ENCODE data around the gene ASB18.

The ASB18 gene

GRCh38 chr2:236180076-236180816, 84.0 kb downstream of the ASB18 start:
- H3F3A ChIP-seq (ENCODE audit: low read depth): no peaks in the 10 kb centered on the region
- no peaks in the 10 kb centered on the region for H3K79me2 ChIP-seq (ENCODE audit: insufficient read depth, low read length)
- no peak overlapping the region for H2AFZ ChIP-seq (ENCODE audit: low read length)
- TF ChIP-seq, protein P1, sequence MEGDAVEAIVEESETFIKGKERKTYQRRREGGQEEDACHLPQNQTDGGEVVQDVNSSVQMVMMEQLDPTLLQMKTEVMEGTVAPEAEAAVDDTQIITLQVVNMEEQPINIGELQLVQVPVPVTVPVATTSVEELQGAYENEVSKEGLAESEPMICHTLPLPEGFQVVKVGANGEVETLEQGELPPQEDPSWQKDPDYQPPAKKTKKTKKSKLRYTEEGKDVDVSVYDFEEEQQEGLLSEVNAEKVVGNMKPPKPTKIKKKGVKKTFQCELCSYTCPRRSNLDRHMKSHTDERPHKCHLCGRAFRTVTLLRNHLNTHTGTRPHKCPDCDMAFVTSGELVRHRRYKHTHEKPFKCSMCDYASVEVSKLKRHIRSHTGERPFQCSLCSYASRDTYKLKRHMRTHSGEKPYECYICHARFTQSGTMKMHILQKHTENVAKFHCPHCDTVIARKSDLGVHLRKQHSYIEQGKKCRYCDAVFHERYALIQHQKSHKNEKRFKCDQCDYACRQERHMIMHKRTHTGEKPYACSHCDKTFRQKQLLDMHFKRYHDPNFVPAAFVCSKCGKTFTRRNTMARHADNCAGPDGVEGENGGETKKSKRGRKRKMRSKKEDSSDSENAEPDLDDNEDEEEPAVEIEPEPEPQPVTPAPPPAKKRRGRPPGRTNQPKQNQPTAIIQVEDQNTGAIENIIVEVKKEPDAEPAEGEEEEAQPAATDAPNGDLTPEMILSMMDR (conservative IDR thresholded peaks at IDR 0.05; ENCODE audit: low read length): no peak
- no peak for TF ChIP-seq EZH2phosphoT487 (IDR thresholded peaks at IDR 0.05; ENCODE audit: borderline replicate concordance)
- no peak overlapping the region for H3K4me3 ChIP-seq (ENCODE audit: low read length, poor library complexity, severe bottlenecking)
- H3K9ac ChIP-seq (ENCODE audit: low read depth, low read length, poor library complexity, severe bottlenecking): no peak overlapping the region
- H3K9me3 ChIP-seq (ENCODE audit: insufficient read depth, low read depth, low read length): peaks cover 7% of the 10 kb centered on the region; the same call in 1 of the 2 replicates
- no peaks in the 10 kb centered on the region for H4K20me1 ChIP-seq (ENCODE audit: insufficient read depth, low read length, poor library complexity, severe bottlenecking)
- no peak overlapping the region for H3K4me2 ChIP-seq (ENCODE audit: low read depth, low read length, poor library complexity, severe bottlenecking)
- H3K27me3 ChIP-seq (ENCODE audit: insufficient read depth, low read length, poor library complexity, severe bottlenecking): no peaks in the 10 kb centered on the region
- H3K4me1 ChIP-seq (ENCODE audit: insufficient read depth, low read length, poor library complexity, severe bottlenecking): no peaks in the 10 kb centered on the region
- H3K36me3 ChIP-seq (ENCODE audit: insufficient read depth, low read length): no peaks in the 10 kb centered on the region
- no peaks in the 10 kb centered on the region for H3K9me2 ChIP-seq (replicated peaks; ENCODE audit: low read depth, low read length)

GRCh38 chr2:236179236-236180075, 84.8 kb downstream of the ASB18 start:
- no peaks in the 10 kb centered on the region for H4K20me1 ChIP-seq (ENCODE audit: insufficient read depth, low read length, poor library complexity, severe bottlenecking)
- no peaks in the 10 kb centered on the region for H3K79me2 ChIP-seq (ENCODE audit: insufficient read depth, low read length)
- H3K9me3 ChIP-seq (ENCODE audit: insufficient read depth, low read depth, low read length): peaks cover under 1% of the 10 kb centered on the region; the same call in 1 of the 2 replicates
- no peak overlapping the region for H3K4me3 ChIP-seq (ENCODE audit: low read length, poor library complexity, severe bottlenecking)
- no peaks in the 10 kb centered on the region for H3K4me1 ChIP-seq (ENCODE audit: insufficient read depth, low read length, poor library complexity, severe bottlenecking)
- H3K4me2 ChIP-seq (ENCODE audit: low read depth, low read length, poor library complexity, severe bottlenecking): no peak overlapping the region
- H2AFZ ChIP-seq (ENCODE audit: low read length): no peak overlapping the region
- H3K9ac ChIP-seq (ENCODE audit: low read depth, low read length, poor library complexity, severe bottlenecking): no peak overlapping the region
- H3K9me2 ChIP-seq (replicated peaks; ENCODE audit: low read depth, low read length): no peaks in the 10 kb centered on the region
- no peaks in the 10 kb centered on the region for H3F3A ChIP-seq (ENCODE audit: low read depth)
- no peaks in the 10 kb centered on the region for H3K27me3 ChIP-seq (ENCODE audit: insufficient read depth, low read length, poor library complexity, severe bottlenecking)
- no peaks in the 10 kb centered on the region for H3K36me3 ChIP-seq (ENCODE audit: insufficient read depth, low read length)
- TF ChIP-seq EZH2phosphoT487 (IDR thresholded peaks at IDR 0.05; ENCODE audit: borderline replicate concordance): no peak
- TF ChIP-seq, protein P1 (conservative IDR thresholded peaks at IDR 0.05; ENCODE audit: low read length): no peak

DNA sequence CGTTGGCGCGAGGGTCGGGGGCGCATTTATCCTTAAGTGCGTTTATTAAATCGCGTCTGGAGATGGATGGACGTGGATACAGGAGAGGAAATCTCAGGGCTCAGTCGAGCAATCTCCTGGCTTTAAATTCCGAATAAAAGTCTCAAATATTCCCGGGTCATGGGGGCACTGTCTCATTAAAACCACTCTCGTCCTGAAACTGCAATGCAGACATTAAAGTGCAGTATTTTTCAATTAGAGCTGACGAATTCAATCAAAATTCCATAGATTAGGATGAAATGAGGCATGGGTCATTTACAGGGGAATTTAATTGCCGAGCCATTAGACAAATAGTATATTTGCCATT, 85.3 kb downstream of the ASB18 start:
- Histone ChIP-seq H3K36me3 (ENCODE audit: insufficient read depth, low read length) (no peaks in the 10 kb centered on the region), H3K4me1 (ENCODE audit: insufficient read depth, low read length, poor library complexity, severe bottlenecking) (no peaks in the 10 kb centered on the region), H3K4me3 (ENCODE audit: low read length, poor library complexity, severe bottlenecking) (no peak overlapping the region), H3K4me2 (ENCODE audit: low read depth, low read length, poor library complexity, severe bottlenecking) (no peak overlapping the region), H3K27me3 (ENCODE audit: insufficient read depth, low read length, poor library complexity, severe bottlenecking) (no peaks in the 10 kb centered on the region), H3K9me3 (ENCODE audit: insufficient read depth, low read depth, low read length) (no peaks in the 10 kb centered on the region), H3K9ac (ENCODE audit: low read depth, low read length, poor library complexity, severe bottlenecking) (no peak overlapping the region), H3F3A (ENCODE audit: low read depth) (no peaks in the 10 kb centered on the region), H4K20me1 (ENCODE audit: insufficient read depth, low read length, poor library complexity, severe bottlenecking) (no peaks in the 10 kb centered on the region), H3K79me2 (ENCODE audit: insufficient read depth, low read length) (no peaks in the 10 kb centered on the region), H2AFZ (ENCODE audit: low read length) (no peak overlapping the region), H3K9me2 (replicated peaks; ENCODE audit: low read depth, low read length) (no peaks in the 10 kb centered on the region)
- no peak for TF ChIP-seq EZH2phosphoT487 (IDR thresholded peaks at IDR 0.05; ENCODE audit: borderline replicate concordance)
- TF ChIP-seq, protein P1 (conservative IDR thresholded peaks at IDR 0.05; ENCODE audit: low read length): no peak

Data from Loucy (cell line).